ENCODE results near the gene GCSAM.

DNA sequence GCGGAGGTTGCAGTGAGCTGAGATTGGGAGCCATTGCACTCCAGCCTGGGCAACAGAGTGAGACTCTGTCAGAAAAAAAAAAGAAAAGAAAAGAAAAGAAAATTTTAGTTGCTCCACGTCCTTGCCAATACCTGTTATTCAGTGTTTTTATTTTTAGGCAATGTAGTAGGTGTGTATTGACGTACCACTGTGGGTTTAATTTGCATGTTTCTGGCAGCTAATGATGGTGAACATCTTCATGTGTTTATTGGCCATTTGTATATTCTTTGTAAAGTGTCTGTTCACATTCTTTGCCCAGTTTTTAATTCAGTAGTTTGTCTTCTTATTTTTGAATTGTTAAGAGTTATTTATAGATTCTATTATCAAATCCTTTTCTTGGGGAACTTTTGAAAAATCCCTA, 38.1 kb upstream of the GCSAM start:
- TF ChIP-seq, protein P1, sequence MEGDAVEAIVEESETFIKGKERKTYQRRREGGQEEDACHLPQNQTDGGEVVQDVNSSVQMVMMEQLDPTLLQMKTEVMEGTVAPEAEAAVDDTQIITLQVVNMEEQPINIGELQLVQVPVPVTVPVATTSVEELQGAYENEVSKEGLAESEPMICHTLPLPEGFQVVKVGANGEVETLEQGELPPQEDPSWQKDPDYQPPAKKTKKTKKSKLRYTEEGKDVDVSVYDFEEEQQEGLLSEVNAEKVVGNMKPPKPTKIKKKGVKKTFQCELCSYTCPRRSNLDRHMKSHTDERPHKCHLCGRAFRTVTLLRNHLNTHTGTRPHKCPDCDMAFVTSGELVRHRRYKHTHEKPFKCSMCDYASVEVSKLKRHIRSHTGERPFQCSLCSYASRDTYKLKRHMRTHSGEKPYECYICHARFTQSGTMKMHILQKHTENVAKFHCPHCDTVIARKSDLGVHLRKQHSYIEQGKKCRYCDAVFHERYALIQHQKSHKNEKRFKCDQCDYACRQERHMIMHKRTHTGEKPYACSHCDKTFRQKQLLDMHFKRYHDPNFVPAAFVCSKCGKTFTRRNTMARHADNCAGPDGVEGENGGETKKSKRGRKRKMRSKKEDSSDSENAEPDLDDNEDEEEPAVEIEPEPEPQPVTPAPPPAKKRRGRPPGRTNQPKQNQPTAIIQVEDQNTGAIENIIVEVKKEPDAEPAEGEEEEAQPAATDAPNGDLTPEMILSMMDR (conservative IDR thresholded peaks at IDR 0.05), result no peak
- no peak for TF ChIP-seq EZH2 (IDR thresholded peaks at IDR 0.05; ENCODE audit: low read depth)
